Stimulated activated CD4-positive, alpha-beta T cell treated with anti-CD3 and anti-CD28 coated beads, TNF-alpha, amount 100 ng/mL, for 4 hours (primary cell): ENCODE results near the gene ENDOG.
"Not testable (repeated sequence)": the region's sequence is repeated elsewhere in the genome, so short reads cannot be mapped to it uniquely, and the experiment has no call there.

ENCODE experiments used
- DNase-seq, 3 experiments: peaks; one replicate each; pipeline ENCODE4 v3.0.0-alpha.2; 2020; ENCODE audit warnings: low read depth in 3 of 3

The ENDOG gene

DNA sequence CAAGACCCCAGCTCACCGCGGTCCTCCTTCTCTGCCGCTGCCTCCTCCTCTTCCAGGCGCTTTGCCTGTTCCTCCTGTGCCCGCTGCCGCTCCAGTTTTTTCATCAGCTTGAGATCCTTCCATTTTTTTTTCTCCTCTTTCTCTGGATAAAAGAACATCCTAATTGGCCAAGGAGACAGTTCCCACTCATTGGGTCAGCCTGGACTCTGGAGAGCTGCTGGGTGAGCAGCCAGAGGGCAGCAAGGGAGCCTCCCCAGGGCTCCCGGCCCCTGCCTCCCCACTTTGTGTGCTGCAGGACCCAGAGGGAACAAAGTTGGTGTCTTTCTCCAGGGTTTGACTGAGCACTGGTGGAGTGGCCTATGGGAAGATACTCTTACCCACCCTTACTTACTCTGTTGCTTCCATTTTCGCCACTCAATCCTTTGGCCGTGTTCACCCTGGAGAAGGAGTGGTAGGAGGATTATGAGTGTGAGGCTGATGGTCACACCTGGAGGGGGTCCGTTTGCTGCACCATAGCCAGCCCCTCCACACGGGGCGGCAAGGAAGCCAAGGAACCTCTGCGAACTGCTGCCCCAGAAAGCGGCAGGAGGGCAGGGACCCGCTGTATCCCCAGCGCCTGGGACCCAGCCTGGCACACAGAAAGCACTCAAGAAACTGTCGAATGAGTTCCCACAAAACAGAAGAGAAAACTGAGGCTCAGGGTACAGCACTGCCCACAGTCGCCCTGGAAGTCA lies 10.6 kb downstream of the ENDOG start:
- no peak for DNase-seq

DNA sequence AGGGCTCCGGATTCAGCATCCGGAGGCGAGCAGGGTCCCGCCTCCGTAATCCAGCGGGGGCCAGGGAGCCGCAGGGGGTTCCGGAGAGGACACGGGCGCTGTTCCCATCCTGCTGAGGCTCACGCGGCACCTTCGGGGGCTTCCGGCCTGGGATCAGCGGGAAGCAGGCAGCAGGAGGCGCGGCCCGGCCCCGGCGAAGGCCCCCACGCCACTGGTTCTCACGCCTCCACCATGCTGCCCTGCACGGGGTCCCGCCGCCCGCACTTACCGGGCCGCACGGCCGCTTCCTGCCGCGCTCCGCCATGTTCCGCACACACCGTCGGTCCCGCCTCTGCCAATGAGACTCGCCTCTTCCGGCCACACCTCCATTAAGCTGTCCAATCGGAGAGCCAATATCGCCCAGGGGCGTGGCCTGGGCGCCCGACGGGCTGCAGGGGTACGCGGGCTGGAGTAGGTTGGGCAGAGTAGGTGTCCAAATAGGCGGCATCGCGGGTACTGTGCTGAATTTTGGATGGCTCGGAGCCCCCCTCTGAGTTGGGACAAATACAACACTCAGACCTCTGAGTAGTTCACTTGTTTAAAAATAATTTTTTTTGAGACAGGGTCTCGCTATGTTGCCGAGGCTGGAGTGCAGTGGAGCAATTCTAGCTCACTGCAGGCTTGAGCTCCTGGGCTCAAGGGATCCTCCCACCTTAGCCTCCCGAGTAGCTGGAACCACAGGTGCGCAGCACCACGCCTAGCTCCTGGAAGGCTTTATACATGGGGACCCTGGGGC lies 11.4 kb downstream of the ENDOG start, which contains the start of gene SPOUT1:
TSS of gene SPOUT1 (minus strand) at position 318 of the 775 bp plus-strand sequence. CDS start at position 304, 14 bp downstream.
- peak; percentile 85 to 90 (median 87) for DNase-seq

DNA sequence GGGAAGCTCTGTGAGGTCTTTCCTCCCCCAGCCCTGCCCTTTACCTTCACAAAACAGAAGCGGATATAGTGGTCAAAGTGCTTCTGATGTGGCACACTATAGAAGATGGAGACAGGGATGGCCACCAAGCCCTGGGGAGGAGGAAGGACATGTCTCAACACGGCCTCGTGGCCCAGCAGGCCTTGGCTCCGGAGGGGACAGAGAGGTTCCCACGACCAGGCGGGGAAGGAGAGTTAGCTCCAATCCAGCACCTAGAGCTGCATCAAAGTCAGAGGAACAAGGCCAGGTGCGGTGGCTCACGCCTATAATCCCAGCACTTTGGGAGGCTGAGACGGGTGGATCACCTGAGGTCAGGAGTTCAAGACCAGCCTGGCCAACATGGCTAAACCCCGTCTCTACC lies 15.4 kb downstream of the ENDOG start:
- no peak for DNase-seq

- DNase-seq = no peak
Measured at GRCh38 chr9:128835246-128836210, 17.2 kb downstream of the ENDOG start.

DNA sequence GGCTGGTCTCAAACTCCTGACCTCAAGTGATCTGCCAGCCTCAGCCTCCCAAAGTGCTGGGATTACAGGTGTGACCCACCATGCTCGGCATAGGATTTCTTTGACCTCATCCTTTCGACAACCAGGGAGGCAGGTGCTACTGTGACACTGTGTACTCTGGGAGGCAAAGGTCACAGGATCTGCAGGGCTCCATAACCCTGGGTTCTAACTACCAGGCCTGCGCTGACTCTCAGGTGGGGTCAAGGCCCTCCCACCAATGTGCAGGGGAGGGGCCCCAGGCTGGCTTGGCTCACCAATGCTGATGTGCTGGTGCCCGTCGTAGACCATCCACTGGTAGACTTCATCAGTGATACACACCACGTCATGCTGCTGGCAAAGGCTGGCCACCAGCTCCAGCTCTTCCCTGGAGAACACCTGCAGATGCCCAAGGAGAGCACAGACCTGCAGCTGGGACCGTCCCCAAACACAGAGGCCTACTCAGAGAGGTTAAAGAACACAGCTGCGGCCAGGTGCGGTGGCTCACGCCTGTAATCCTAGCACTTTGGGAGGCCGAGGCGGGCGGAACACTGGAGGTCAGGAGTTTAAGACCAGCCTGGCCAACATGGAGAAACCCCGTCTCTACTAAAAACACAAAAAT lies 18.3 kb downstream of the ENDOG start:
- no peak for DNase-seq

DNA sequence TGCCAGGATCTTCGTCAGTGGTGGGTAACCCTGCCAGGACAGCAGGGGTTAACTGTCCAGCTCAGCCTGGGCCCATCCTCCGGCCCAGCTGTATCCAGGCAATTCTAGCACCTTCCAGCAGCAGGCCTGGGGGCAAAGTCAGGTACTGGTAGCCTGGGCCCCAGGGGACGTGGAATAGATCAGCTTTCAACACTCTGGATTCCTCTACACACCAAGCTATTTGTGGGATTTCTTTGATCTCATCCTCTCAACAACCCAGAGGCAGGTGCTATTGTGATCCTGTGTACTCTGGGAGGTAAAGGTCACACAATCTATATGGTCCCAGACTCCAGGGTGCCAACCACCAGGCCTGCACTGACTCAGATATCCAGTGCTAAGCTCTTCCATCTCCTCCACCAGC lies 20.0 kb downstream of the ENDOG start:
- DNase-seq = no peak

GRCh38 chr9:128840524-128840923 lies 22.2 kb downstream of the ENDOG start:
- no peak for DNase-seq

- DNase-seq = no peak
Measured at GRCh38 chr9:128841694-128842492, 23.6 kb downstream of the ENDOG start.

DNA sequence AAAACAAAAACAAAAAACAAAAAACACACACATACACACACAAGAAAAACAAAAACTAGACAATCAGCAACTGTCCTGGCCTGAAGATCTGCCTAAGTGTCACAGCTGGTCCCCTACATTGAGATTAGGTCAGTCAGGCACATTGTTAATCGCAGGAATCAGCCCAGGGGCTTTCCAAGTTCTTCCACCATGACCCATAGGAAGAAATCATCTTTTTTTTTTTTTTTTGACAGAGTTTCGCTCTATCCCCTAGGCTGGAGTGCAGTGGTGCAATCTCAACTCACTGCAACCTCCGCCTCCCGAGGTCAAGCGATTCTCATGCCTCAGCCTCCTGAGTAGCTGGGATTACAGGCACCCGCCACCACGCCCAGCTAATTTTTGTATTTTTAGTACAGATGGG lies 24.9 kb downstream of the ENDOG start:
- DNase-seq = not testable (repeated sequence)

- DNase-seq = no peak
Measured at GRCh38 chr9:128845186-128845931, 27.1 kb downstream of the ENDOG start.

- DNase-seq = no peak
Measured at GRCh38 chr9:128846680-128847030, 28.4 kb downstream of the ENDOG start.

- DNase-seq = no peak
Measured at GRCh38 chr9:128847803-128848202, 29.5 kb downstream of the ENDOG start.

- not testable (repeated sequence) for DNase-seq
Measured at GRCh38 chr9:128851024-128851423, 32.7 kb downstream of the ENDOG start.

DNA sequence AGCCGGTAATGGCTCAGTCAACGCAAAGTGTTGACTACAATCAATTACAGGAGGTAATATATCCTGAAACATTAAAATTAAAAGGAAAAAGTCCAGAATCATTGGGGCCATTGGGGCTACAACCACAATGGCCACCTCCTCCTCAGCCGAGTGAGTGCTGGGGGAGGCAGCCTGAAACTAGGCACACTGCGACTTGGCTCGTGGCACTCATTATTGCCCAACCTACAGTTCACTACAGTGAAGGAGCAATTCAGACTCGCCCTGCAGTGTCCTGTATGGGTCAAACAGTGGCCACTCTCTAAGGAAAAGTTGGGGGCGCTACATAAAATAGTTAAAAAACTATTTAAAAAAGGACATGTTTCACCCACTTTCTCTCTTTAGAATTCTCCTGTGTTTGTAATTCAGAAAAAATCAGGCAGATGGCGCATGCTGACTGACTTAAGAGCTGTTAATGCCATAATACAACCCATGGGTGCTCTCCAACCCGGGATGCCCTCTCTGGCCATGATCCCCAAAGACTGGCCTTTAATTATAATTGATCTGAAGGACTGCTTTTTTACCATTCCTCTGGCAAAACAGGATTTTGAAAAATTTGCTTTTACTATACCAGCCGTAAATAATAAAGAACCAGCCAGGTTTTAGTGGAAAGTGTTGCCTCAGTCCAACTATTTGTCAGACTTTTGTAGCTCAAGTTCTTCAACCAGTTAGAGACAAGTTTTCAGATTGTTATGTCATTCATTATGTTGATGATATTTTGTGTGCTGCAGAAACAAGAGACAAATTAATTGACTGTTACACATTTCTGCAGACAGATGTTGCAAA lies 33.7 kb downstream of the ENDOG start:
- not testable (repeated sequence) for DNase-seq

- not testable (repeated sequence) for DNase-seq
Measured at GRCh38 chr9:128852646-128853045, 34.3 kb downstream of the ENDOG start.

DNA sequence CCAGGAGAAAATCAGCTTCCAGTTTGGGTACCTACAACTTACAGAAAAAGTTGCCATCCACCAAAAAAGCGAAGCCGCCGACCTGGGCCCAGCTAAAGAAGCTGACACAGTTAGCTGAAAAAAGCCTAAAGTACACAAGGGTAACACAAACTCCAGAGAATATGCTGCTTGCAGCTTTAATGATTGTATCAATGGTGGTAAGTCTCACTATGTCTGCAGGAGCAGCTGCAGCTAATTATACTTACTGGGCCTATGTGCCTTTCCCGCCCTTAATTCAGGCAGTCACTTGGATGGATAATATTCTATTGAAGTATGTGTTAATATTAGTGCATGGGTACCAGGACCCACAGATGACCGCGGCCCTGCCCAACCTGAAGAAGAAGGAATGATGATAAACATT lies 36.2 kb downstream of the ENDOG start:
- not testable (repeated sequence) for DNase-seq

DNA sequence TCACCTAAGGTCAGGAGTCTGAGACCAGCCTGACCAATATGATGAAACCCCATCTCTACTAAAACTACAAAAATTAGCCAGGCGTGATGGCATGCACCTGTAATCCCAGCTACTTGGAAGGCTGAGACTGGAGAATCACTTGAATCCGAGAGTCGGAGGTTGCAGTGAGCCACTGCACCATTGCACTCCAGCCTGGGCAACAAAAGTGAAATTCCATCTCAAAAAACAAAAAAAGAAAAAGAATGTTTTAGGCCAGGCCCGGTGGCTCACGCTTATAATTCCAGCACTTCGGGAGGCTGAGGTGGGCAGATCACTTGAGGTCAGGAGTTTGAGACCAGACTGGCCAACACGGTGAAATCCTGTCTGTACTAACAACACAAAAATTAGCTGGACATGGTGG lies 40.2 kb downstream of the ENDOG start:
- not testable (repeated sequence) for DNase-seq

DNA sequence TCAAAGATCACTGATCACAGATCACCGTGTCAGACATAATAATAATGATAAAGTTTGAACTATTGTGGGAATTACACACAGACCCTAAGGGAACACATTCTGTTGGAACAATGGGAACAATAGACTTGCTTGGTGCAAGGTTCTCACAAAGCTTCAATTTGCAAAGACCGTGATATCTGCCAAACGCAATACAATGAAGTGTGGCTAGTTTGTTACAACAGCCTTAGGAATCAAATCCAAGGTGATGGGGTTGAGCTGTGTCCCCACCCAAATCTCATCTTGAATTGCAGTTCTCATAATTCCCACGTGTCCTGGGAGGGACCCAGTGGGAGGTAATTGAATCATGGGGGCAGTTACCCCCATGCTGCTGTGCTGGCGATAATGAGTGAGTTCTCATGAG lies 42.6 kb downstream of the ENDOG start:
- no peak for DNase-seq

DNA sequence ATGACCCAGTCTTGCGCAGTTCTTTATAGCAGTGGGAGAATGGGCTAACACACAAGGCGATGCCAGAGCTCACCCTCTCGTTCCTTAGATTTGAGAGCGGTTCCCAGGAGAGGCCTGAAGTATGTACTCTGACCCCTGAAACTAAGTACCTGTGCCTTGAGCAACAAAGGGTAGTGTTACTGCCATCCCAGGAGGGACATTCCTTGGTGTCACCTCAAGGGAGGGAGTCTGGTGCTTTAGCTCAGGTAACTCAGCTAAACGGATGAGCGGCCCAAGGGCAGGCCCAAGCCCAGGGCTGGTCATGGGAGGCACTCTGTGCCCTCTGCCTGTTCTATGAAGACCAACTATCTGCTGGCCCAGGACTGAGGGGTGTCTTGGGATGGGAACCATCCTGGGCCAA lies 43.2 kb downstream of the ENDOG start:
- DNase-seq = no peak
